Esophagus muscularis mucosa (tissue), 4 donors: ENCODE data around the gene POLR3G.

ENCODE experiments used
- EP300 ChIP-seq: sonication (generic); formaldehyde crosslinking; IDR thresholded peaks from one replicate; pipeline ENCODE4 v1.6.1; 2017; ENCODE audit warnings: antibody characterized with exemption
- POLR2A ChIP-seq: fragments of 450-650 bp; IDR thresholded peaks from one replicate; pipeline ENCODE4 v1.6.1; 2017; ENCODE audit warnings: antibody characterized with exemption, moderate library complexity, mild to moderate bottlenecking, low read depth
- POLR2AphosphoS5 ChIP-seq, 2 donors: sonication (generic); formaldehyde crosslinking; IDR thresholded peaks; one replicate each; pipeline ENCODE4 v1.6.1; 2017; ENCODE audit warnings: antibody characterized with exemption in 2 of 2
- TF ChIP-seq, protein P1 (sequence below), 3 experiments: fragments of 200-600 bp in 2 of 3; fragments of 450-650 bp in 1 of 3; sonication (generic) in 2 of 3; IDR thresholded peaks; one replicate each; pipeline ENCODE4 v1.5.1; 2017 to 2019; ENCODE audit warnings: antibody characterized with exemption in 3 of 3, mild to moderate bottlenecking in 2 of 3, moderate library complexity in 1 of 3

GRCh38 chr5:90542827-90543519 lies 68.3 kb downstream of the POLR3G start:
- TF ChIP-seq, protein P1, sequence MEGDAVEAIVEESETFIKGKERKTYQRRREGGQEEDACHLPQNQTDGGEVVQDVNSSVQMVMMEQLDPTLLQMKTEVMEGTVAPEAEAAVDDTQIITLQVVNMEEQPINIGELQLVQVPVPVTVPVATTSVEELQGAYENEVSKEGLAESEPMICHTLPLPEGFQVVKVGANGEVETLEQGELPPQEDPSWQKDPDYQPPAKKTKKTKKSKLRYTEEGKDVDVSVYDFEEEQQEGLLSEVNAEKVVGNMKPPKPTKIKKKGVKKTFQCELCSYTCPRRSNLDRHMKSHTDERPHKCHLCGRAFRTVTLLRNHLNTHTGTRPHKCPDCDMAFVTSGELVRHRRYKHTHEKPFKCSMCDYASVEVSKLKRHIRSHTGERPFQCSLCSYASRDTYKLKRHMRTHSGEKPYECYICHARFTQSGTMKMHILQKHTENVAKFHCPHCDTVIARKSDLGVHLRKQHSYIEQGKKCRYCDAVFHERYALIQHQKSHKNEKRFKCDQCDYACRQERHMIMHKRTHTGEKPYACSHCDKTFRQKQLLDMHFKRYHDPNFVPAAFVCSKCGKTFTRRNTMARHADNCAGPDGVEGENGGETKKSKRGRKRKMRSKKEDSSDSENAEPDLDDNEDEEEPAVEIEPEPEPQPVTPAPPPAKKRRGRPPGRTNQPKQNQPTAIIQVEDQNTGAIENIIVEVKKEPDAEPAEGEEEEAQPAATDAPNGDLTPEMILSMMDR (IDR thresholded peaks at IDR 0.05), result no peak
- no peak for TF ChIP-seq POLR2A
- TF ChIP-seq POLR2AphosphoS5 (IDR thresholded peaks at IDR 0.05), result no peak
- TF ChIP-seq EP300, result no peak
